ENCODE data around the gene ADGRA1.

DNA sequence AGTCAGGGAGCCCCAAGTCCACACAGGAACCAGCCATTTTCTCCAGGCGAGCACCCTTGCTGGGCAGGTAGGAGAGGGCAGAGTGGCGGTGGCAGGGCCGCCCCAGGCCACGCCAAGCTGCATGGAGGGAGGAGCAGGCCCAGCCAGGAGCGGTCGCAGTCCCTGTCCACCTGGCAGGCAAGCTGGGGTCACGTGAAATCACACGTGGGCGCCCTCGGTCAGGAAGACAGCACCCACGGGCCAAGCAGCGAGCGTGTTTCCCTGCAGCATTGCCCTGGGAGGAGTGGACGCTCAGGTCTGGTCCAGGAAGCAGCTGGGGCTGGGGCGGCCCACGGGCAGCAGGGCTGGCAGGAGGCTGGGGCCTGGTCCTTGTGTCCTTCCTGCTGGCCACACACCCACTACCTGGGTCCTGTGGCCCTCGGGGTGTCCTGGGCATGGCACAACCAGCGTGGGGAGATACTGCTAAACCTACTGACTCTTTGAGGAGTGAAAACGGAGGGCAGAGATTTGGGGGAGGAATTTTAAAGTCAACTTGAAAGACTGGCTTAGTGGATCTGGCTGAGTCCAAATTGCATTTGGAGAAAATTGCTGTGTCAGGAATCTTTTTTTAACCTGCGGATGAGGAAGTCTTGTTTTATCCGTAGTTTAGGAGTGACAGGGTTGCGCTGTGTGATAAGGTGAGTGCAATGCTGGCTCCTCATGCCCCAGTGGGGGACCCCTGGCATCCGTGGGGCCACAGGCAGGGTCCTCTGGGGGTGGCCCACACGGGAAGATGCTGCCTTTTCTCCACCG, 12.2 kb upstream of the ADGRA1 start:
- TF ChIP-seq EZH2 (IDR thresholded peaks at IDR 0.05; ENCODE audit: insufficient read depth, poor library complexity, severe bottlenecking) (no peak), EZH2phosphoT487 (IDR thresholded peaks at IDR 0.05; ENCODE audit: insufficient read depth, low read depth) (no peak)
